Measurements from ENCODE around the gene STAT5A.

- TF ChIP-seq GATA2 (IDR thresholded peaks at IDR 0.05; ENCODE audit: low read depth, low read length) (no peak), GATA3 (IDR thresholded peaks at IDR 0.05; ENCODE audit: low read depth, low read length) (no peak)
These were observed 12.0 kb upstream of the STAT5A start, which contains the start of gene STAT5B for GRCh38 chr17:42276359-42276608.
